ENCODE results near the gene CES1. TPM values are rescaled to one million over a fixed set of nuclear protein-coding genes. Genes with fewer than 3 reads are reported as not detected.
"Not testable (repeated sequence)": the region's sequence is repeated elsewhere in the genome, so short reads cannot be mapped to it uniquely, and the experiment has no call there.

Gene CES1
- total RNA-seq, 1 experiment from 2014 or later, result not detected

- TF ChIP-seq EZH2 (IDR thresholded peaks at IDR 0.05; ENCODE audit: low read length, unreplicated experiment) (no peak), EZH2phosphoT487 (IDR thresholded peaks at IDR 0.05; ENCODE audit: borderline replicate concordance, low read length) (no peak), CTCF (conservative IDR thresholded peaks at IDR 0.05; ENCODE audit: low read depth, low read length) (no peak)
- no peaks in the 10 kb centered on the region for H3K79me2 ChIP-seq (ENCODE audit: low read length)
- no peak overlapping the region for H3K4me3 ChIP-seq (ENCODE audit: low read length)
- no peaks in the 10 kb centered on the region for H3F3A ChIP-seq (ENCODE audit: low read length, unreplicated experiment)
- BruUV-seq (replicated peaks), result no TSS peak
- H2AFZ ChIP-seq (ENCODE audit: low read length), result no peak overlapping the region
- H3K4me1 ChIP-seq (ENCODE audit: insufficient read depth, low read length), result no peaks in the 10 kb centered on the region
- no peak overlapping the region for H3K9ac ChIP-seq (ENCODE audit: low read length)
- H3K27me3 ChIP-seq (ENCODE audit: low read length), result no peaks in the 10 kb centered on the region
- no peak for ATAC-seq
- no peaks in the 10 kb centered on the region for H3K9me3 ChIP-seq (ENCODE audit: low read length)
- H4K20me1 ChIP-seq (ENCODE audit: low read length), result no peaks in the 10 kb centered on the region
- H3K27ac ChIP-seq (ENCODE audit: low read length), result no peak overlapping the region
- CTCF ChIA-PET, result no interaction called here
- H3K9me2 ChIP-seq (replicated peaks; ENCODE audit: low read length), result no peaks in the 10 kb centered on the region
- no peaks in the 10 kb centered on the region for H3K36me3 ChIP-seq (ENCODE audit: low read depth, low read length)
- no peak overlapping the region for H3K4me2 ChIP-seq (ENCODE audit: low read length)
- DNase-seq, result no peak
- intact Hi-C loops (cut with micrococcal nuclease), result no loop called here
- POLR2A ChIA-PET (ENCODE audit: unreplicated experiment), result no interaction called here
Observed at GRCh38 chr16:55839115-55839514, 6.2 kb upstream of the CES1 start.

- no peak for DNase-seq
- Histone ChIP-seq H3K9me3 (ENCODE audit: low read length) (no peaks in the 10 kb centered on the region), H3K27me3 (ENCODE audit: low read length) (no peaks in the 10 kb centered on the region), H3K27ac (ENCODE audit: low read length) (no peak overlapping the region), H3K9me2 (replicated peaks; ENCODE audit: low read length) (no peaks in the 10 kb centered on the region), H3K4me3 (ENCODE audit: low read length) (no peak overlapping the region), H3K36me3 (ENCODE audit: low read depth, low read length) (no peaks in the 10 kb centered on the region), H2AFZ (ENCODE audit: low read length) (no peak overlapping the region), H3K4me2 (ENCODE audit: low read length) (no peak overlapping the region), H3K79me2 (ENCODE audit: low read length) (no peaks in the 10 kb centered on the region), H4K20me1 (ENCODE audit: low read length) (no peaks in the 10 kb centered on the region), H3K9ac (ENCODE audit: low read length) (no peak overlapping the region), H3K4me1 (ENCODE audit: insufficient read depth, low read length) (no peaks in the 10 kb centered on the region), H3F3A (ENCODE audit: low read length, unreplicated experiment) (no peaks in the 10 kb centered on the region)
- BruUV-seq (replicated peaks), result no TSS peak
- intact Hi-C loops (cut with micrococcal nuclease), result no loop called here
- TF ChIP-seq EZH2phosphoT487 (IDR thresholded peaks at IDR 0.05; ENCODE audit: borderline replicate concordance, low read length) (no peak), CTCF (conservative IDR thresholded peaks at IDR 0.05; ENCODE audit: low read depth, low read length) (no peak), EZH2 (IDR thresholded peaks at IDR 0.05; ENCODE audit: low read length, unreplicated experiment) (no peak)
- POLR2A ChIA-PET (ENCODE audit: unreplicated experiment), result no interaction called here
- ATAC-seq, result no peak
- CTCF ChIA-PET, result no interaction called here
Observed at GRCh38 chr16:55836158-55836611, 3.3 kb upstream of the CES1 start.

- BruUV-seq (replicated peaks), result no TSS peak
- no peak overlapping the region for H2AFZ ChIP-seq (ENCODE audit: low read length)
- H3K27ac ChIP-seq (ENCODE audit: low read length), result no peak overlapping the region
- no peaks in the 10 kb centered on the region for H3K36me3 ChIP-seq (ENCODE audit: low read depth, low read length)
- H3K9me3 ChIP-seq (ENCODE audit: low read length), result no peaks in the 10 kb centered on the region
- H3K4me2 ChIP-seq (ENCODE audit: low read length), result no peak overlapping the region
- POLR2A ChIA-PET (ENCODE audit: unreplicated experiment), result no interaction called here
- H3K9ac ChIP-seq (ENCODE audit: low read length), result no peak overlapping the region
- no peak for DNase-seq
- H4K20me1 ChIP-seq (ENCODE audit: low read length), result no peaks in the 10 kb centered on the region
- no peak overlapping the region for H3K4me3 ChIP-seq (ENCODE audit: low read length)
- no peaks in the 10 kb centered on the region for H3K79me2 ChIP-seq (ENCODE audit: low read length)
- no peak for ATAC-seq
- H3K27me3 ChIP-seq (ENCODE audit: low read length), result no peaks in the 10 kb centered on the region
- TF ChIP-seq EZH2 (IDR thresholded peaks at IDR 0.05; ENCODE audit: low read length, unreplicated experiment) (no peak), CTCF (conservative IDR thresholded peaks at IDR 0.05; ENCODE audit: low read depth, low read length) (no peak), EZH2phosphoT487 (IDR thresholded peaks at IDR 0.05; ENCODE audit: borderline replicate concordance, low read length) (no peak)
- no peaks in the 10 kb centered on the region for H3K9me2 ChIP-seq (replicated peaks; ENCODE audit: low read length)
- CTCF ChIA-PET, result no interaction called here
- intact Hi-C loops (cut with micrococcal nuclease), result no loop called here
- no peaks in the 10 kb centered on the region for H3F3A ChIP-seq (ENCODE audit: low read length, unreplicated experiment)
- no peaks in the 10 kb centered on the region for H3K4me1 ChIP-seq (ENCODE audit: insufficient read depth, low read length)
Observed at GRCh38 chr16:55835581-55835980, 2.7 kb upstream of the CES1 start.

GRCh38 chr16:55835173-55835572, 2.3 kb upstream of the CES1 start:
- H3K9ac ChIP-seq (ENCODE audit: low read length); H3K9me2 ChIP-seq (replicated peaks; ENCODE audit: low read length); H3K4me2 ChIP-seq (ENCODE audit: low read length); H3K36me3 ChIP-seq (ENCODE audit: low read depth, low read length); H2AFZ ChIP-seq (ENCODE audit: low read length); H4K20me1 ChIP-seq (ENCODE audit: low read length); H3K27me3 ChIP-seq (ENCODE audit: low read length); POLR2A ChIA-PET (ENCODE audit: unreplicated experiment); H3K9me3 ChIP-seq (ENCODE audit: low read length); DNase-seq; H3K4me3 ChIP-seq (ENCODE audit: low read length); intact Hi-C loops (cut with micrococcal nuclease); H3F3A ChIP-seq (ENCODE audit: low read length, unreplicated experiment); BruUV-seq (replicated peaks); CTCF ChIA-PET; H3K4me1 ChIP-seq (ENCODE audit: insufficient read depth, low read length); H3K79me2 ChIP-seq (ENCODE audit: low read length); H3K27ac ChIP-seq (ENCODE audit: low read length); ATAC-seq: not testable (repeated sequence)

Measured in PC-3 (cell line).